ENCODE results near the gene CCDC177. TPM values are rescaled to one million over a fixed set of nuclear protein-coding genes. Genes with fewer than 3 reads are reported as not detected.

Gene CCDC177
- total and polyA plus RNA-seq, 8 donors: not detected

GRCh38 chr14:69538766-69539165 lies 35.9 kb downstream of the CCDC177 start:
- no peak for TF ChIP-seq CTCF (IDR thresholded peaks at IDR 0.05)
- Histone ChIP-seq H3K27me3 (peaks cover 0 to 6% (median 0%) of the 10 kb centered on the region in 4 donors), H3K36me3 (no peaks in the 10 kb centered on the region), H3K4me3 (no peak overlapping the region), H3K9me3 (no peaks in the 10 kb centered on the region), H3K27ac (no peak overlapping the region), H3K4me1 (no peaks in the 10 kb centered on the region)
- no peak for FAIRE-seq
- intact Hi-C loops (cut with DNase I): no loop called here
- WGBS, 2 donors: 91 to 96% methylated on average over 1 of the region's 1 CpG
- ATAC-seq: no peak
- DNase-seq: no peak

- intact Hi-C loops (cut with DNase I): no loop called here
Measured at GRCh38 chr14:69537900-69538299, 36.8 kb downstream of the CCDC177 start.

GRCh38 chr14:69536971-69537370 lies 37.7 kb downstream of the CCDC177 start:
- ATAC-seq (no peak), FAIRE-seq (no peak), DNase-seq (no peak)
- Histone ChIP-seq H3K36me3 (no peaks in the 10 kb centered on the region), H3K4me3 (no peak overlapping the region), H3K27ac (no peak overlapping the region), H3K4me1 (no peaks in the 10 kb centered on the region), H3K9me3 (no peaks in the 10 kb centered on the region), H3K27me3 (peaks cover 0 to 6% (median 0%) of the 10 kb centered on the region in 4 donors)
- intact Hi-C loops (cut with DNase I): no loop called here
- TF ChIP-seq CTCF (IDR thresholded peaks at IDR 0.05): no peak

More at GRCh38 chr14:69537900-69538299, 36.8 kb downstream of the CCDC177 start:
- peaks cover 0 to 6% (median 0%) of the 10 kb centered on the region in 4 donors for H3K27me3 ChIP-seq
- 86 to 92% methylated on average over 1 of the region's 1 CpG for WGBS, 2 donors
- DNase-seq (no peak), ATAC-seq (no peak), FAIRE-seq (no peak)
- H3K4me1 ChIP-seq: no peaks in the 10 kb centered on the region
- no peak for TF ChIP-seq CTCF (IDR thresholded peaks at IDR 0.05)
- H3K27ac ChIP-seq: no peak overlapping the region
- no peak overlapping the region for H3K4me3 ChIP-seq
- H3K9me3 ChIP-seq: no peaks in the 10 kb centered on the region
- H3K36me3 ChIP-seq: no peaks in the 10 kb centered on the region

GRCh38 chr14:69535230-69535848 lies 39.3 kb downstream of the CCDC177 start:
- H3K9me3 ChIP-seq: no peaks in the 10 kb centered on the region
- H3K4me1 ChIP-seq: no peaks in the 10 kb centered on the region
- no peak for FAIRE-seq
- peaks cover 0 to 6% (median 0%) of the 10 kb centered on the region in 4 donors for H3K27me3 ChIP-seq
- 5 to 6% methylated on average over 4 of the region's 4 CpGs for WGBS, 2 donors
- TF ChIP-seq CTCF (IDR thresholded peaks at IDR 0.05): peak in 3 of 4 donors; percentile 21 to 33 (median 25)
- DNase-seq: peak in 3 of 6 donors; percentile 5 to 63 (median 38)
- no peak overlapping the region for H3K4me3 ChIP-seq
- intact Hi-C loops (cut with DNase I): no loop called here
- H3K27ac ChIP-seq: no peak overlapping the region
- peak in 3 of 4 donors; percentile 71 to 78 (median 77) for ATAC-seq
- H3K36me3 ChIP-seq: no peaks in the 10 kb centered on the region

- ATAC-seq: peak in 1 of 4 donors; percentile 8
- Histone ChIP-seq H3K4me3 (no peak overlapping the region), H3K9me3 (no peaks in the 10 kb centered on the region), H3K27me3 (peaks cover 0 to 6% (median 0%) of the 10 kb centered on the region in 4 donors), H3K27ac (no peak overlapping the region), H3K4me1 (no peaks in the 10 kb centered on the region), H3K36me3 (no peaks in the 10 kb centered on the region)
- intact Hi-C loops (cut with DNase I): no loop called here
- 39 to 42% methylated on average over 3 of the region's 3 CpGs for WGBS, 2 donors
- TF ChIP-seq CTCF (IDR thresholded peaks at IDR 0.05): no peak
- no peak for FAIRE-seq
- DNase-seq: no peak
Measured at GRCh38 chr14:69532561-69533340, 41.9 kb downstream of the CCDC177 start.

All from pancreas (tissue), 10 donors.